D341Med (cell line): Measurements from ENCODE around the gene S100A7.
"Not testable (repeated sequence)": the region's sequence is repeated elsewhere in the genome, so short reads cannot be mapped to it uniquely, and the experiment has no call there.

Experiments used
- DNase-seq: peaks from one replicate; pipeline ENCODE4 v3.0.0; 2012; ENCODE audit warnings: low spot score

Gene S100A7

GRCh38 chr1:153430561-153430960 lies 29.9 kb downstream of the S100A7 start:
- DNase-seq, result no peak

GRCh38 chr1:153430166-153430553 lies 30.3 kb downstream of the S100A7 start:
- no peak for DNase-seq

GRCh38 chr1:153429266-153430165 lies 30.9 kb downstream of the S100A7 start:
- DNase-seq, result no peak

- no peak for DNase-seq
These were observed 31.7 kb downstream of the S100A7 start for GRCh38 chr1:153428791-153429190.

- DNase-seq, result no peak
These were observed 32.3 kb downstream of the S100A7 start for GRCh38 chr1:153428073-153428638.

GRCh38 chr1:153426809-153427208 lies 33.6 kb downstream of the S100A7 start:
- DNase-seq, result no peak

GRCh38 chr1:153422450-153423068 lies 37.9 kb downstream of the S100A7 start:
- no peak for DNase-seq

- no peak for DNase-seq
These were observed 40.1 kb downstream of the S100A7 start for GRCh38 chr1:153420306-153420705.

GRCh38 chr1:153419436-153419793 lies 41.0 kb downstream of the S100A7 start:
- DNase-seq, result not testable (repeated sequence)

- DNase-seq, result not testable (repeated sequence)
These were observed 41.6 kb downstream of the S100A7 start for GRCh38 chr1:153418758-153419435.

- no peak for DNase-seq
These were observed 43.1 kb downstream of the S100A7 start for GRCh38 chr1:153417136-153417888.

GRCh38 chr1:153415850-153416570 lies 44.4 kb downstream of the S100A7 start, which contains the start of gene S100A7A:
Gene S100A7A (plus strand): TSS chr1:153416520. CDS start chr1:153418083, 1,563 bp downstream.
- no peak for DNase-seq

- not testable (repeated sequence) for DNase-seq
These were observed 46.5 kb downstream of the S100A7 start for GRCh38 chr1:153413961-153414360.
